HG03064 (cell line): Measurements from ENCODE around the gene GAS2L2.

ENCODE experiments used
- ATAC-seq: cut with Tn5 transposase; IDR thresholded peaks from one replicate; pipeline ENCODE4 v1.9.1; 2021; ENCODE audit warnings: low read depth; ENCODE audit not compliant: unreplicated experiment

The GAS2L2 gene

DNA sequence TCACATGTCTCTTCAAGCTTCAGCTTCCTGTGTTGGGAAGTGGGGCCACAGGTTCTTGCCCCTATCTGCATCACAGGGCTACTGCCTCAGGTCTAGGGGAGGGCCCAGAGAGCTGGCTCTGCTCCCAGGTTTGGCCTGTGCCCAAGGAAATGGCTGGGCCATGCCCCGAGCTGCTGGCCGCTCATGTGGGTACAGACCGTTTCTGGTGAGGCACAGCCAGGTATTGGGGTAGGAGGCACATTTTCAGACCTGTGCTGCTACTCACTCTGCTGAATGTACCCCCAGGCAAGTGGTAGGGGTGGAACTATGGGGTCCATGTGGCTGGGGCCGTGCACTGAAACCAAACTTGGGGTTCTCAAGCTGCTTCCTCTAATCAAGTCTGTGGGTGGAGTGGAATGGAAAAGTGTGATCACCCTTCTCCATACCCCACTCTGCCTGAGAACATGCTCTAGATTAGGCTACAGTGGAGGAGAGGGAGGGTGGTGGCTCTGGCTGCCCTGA lies 4.6 kb downstream of the GAS2L2 start:
- no peak for ATAC-seq

DNA sequence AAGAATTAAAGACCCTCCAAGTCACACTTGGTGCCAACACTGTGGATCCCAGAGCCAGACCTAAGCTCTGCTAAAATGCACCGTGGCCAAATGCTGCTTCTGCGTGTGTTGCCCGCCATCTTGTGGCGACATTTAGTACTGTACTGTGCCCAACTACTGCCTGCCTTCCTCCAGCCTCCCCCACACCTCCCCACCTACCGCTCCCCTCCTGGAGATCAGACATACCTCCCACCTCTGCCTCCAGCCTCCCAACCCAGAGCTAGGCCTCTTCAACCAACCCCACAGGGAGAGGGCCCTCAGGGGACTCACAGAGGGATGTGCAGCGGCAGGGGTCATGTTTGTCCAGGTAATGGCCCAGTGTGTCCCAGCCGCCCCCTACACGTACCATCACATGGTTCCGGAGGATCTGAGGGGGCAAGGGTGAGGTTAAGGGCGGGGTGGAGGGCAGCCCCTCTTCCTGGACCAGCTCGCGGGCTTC lies 5.5 kb downstream of the GAS2L2 start:
- no peak for ATAC-seq

DNA sequence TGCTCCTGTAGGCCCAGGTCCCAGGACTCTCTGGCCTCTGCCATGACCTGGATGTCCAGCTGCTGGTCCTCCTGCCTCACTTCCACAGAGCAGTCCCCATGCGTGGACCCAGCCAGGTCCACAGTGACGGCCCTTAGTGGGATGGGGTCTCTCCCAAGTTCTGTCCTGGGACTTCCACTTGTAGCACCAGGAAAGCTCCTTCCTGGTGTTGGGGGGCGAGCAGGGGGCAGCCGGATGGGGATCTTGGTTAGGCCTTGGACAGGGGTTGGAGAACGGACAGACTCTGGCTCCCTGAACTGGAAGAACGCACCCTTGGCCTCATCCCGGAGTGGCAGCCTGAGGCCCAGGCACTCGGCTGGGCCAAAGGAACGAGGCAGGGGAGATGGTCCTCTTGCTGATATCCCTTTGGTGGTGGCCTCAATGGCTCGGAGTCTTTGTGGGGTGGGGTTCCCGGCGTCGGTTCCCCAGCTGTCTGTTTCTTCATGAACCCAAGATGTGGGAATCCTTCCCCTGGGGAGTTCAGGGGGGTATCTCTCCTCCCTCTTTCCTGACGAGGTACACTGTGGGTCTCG lies 7.2 kb downstream of the GAS2L2 start:
- ATAC-seq: no peak

DNA sequence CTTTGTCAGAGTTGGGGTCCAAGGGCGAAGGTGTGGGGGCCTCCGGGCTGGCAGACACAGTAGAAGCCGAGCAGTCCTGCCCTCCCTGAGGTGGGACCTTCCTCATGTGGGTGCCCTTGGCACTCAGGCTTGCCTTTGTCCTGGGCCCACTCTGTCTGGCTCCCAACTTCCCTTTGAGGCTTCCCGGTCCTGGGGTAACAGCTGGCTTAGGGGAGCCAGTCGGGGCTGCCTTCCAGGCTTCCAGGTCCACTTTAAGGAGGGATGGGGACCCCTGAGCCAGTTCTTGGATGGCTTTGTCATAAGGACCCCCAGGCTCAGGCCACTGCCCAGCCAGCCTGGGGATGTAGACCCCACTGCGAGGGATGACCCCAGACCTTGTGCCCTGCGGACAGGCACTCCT lies 7.8 kb downstream of the GAS2L2 start:
- no peak for ATAC-seq

DNA sequence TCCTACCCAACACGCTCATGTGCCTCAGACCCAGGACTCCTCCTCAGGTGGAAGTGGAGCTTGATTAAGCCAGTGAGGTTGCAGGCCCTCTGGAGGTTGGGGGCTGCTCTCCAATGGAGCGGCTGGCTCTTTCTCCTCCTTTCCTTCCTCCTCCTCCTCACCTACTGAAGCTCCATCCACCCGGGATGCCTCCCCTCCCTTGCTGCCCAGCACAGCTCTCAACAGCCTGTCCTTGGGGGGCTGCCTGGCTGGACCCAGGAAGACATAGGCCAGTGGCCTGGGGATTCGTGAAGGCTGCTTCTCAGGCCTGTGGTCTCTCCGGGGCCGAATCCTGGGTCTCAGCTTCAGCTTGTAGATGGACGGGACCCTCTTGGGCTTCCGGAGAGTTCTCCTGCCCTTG lies 8.2 kb downstream of the GAS2L2 start:
- ATAC-seq: no peak

DNA sequence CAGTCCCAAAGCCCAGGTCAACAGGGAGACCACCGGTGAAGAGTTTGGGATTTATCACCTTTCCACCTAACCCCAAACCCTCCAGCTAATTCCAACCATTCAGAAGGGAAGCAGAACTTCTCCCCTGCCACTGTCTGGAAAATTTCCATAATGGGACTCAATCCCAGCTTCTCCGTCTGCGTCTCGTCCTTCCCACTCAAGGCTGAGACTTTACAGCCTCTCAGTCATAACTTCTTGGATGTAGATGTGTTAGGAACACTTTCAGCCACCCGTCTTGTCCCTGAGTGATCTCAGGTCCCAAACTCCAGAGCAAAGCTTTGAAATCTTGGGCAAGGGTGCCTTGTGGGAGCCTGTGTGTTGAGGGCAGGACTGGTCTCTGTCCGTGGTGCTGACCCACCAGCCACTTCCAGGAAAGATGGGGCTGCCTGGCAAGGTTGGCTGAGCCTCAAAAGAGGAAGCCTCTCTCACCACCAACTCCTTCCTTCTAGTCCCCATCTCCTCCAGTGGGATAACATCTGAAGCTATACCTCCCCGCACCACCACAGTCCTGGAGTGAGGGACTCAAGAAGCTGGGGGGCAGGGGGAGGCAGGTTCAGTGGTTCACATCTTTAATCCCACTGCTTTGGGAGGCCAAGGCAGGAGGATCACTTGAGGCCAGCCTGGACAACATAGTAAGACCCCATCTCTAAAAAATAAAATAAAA lies 9.3 kb downstream of the GAS2L2 start:
- ATAC-seq: no peak

DNA sequence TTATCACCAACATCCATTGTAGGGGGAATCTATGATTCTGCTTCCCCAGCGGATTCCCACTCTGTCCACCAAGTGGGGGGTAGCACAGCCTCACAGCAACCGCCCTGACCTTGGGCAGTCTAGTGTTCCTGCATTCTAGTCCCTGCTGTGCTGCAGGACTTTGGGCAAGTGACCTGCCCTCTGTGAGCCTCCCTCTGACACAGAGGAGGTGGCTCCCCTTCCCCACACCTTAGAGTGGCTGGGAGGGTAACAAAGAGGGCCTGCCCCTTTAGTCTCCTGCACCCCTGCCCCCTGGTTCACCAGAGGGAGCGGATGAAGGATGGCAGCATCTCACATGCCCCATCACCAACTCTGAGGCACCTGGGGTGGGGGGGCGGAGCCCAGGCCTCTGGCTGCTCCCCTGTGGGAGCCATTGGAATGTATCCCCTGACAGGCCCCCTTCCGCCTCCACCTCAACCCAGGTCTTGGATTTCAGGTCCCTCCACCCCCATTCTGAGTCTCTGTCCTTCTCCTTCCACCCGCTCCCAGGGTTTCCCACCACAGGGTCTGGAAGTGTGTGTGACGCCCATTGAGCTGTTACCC lies 10.1 kb downstream of the GAS2L2 start:
- ATAC-seq: no peak

DNA sequence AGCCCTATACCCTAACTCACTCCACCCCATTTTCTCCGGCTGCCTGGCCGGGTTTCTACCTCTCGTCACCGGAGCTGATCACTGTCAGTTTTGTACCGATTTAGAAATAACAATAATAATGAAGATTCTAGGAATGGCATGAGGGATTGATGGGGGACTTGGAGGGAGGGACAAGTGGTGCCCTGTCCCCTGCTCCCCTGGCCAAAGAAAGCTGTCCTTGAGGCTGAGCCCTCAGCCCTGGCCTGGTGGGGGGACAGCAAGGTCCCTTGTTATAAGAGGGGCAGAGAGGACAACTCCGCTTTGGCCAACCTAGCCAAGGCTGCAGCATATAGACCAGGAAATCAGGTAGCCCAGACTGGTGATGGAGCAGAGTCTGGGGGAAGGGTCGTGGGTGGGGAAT lies 10.5 kb downstream of the GAS2L2 start:
- ATAC-seq: no peak

DNA sequence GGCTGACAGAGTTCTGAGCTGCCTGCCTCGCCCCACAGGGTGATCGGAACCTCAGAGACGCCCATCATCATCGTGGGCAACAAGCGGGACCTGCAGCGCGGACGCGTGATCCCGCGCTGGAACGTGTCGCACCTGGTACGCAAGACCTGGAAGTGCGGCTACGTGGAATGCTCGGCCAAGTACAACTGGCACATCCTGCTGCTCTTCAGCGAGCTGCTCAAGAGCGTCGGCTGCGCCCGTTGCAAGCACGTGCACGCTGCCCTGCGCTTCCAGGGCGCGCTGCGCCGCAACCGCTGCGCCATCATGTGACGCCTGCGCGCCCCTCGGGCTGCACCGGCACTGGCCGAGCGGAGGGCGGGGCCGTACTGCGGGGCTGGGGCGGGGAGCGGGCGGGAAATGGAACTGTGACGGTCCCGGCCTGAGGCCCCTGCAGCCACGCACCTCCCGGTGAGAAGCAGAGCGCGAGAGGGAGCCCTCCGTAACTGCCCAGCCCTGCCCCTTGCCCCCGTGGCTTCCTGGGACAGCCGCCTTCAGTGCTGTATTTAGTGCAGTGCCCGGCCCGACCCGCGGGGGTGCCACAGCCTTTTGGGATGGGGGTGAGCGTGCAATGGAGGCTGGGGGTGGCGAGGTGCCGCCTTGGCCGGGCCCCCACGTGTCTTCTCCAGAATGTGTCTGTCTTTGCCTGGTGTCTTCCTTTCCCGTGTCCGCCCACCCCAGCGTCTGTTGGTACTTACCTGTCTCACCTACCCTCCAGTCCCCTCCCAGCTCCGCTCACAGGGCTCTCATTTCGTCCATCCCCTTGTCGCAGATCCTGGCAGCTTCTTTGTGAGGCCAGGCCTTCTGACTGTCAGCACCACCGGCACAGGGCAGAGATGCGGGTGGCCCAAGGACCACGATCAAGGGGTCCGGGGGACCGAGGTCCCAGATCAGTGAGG lies 11.8 kb downstream of the GAS2L2 start:
- ATAC-seq: no peak

DNA sequence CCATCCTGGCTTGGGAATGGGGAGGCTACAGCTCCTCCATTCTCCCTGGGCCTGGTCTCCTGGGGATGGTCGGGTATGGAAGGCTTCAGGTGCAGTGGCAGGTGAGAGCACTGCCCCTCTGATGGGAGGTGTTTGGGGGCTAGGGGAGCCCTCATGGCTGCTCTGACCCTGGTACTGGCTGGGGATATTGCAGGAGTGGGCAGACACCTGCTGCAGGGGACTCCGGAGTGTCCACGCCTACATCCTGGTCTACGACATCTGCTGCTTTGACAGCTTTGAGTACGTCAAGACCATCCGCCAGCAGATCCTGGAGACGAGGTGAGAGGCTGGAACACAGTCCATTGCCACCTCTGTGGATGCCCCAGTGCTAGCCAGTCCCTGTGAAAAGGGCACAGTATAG lies 12.8 kb downstream of the GAS2L2 start:
- no peak for ATAC-seq

DNA sequence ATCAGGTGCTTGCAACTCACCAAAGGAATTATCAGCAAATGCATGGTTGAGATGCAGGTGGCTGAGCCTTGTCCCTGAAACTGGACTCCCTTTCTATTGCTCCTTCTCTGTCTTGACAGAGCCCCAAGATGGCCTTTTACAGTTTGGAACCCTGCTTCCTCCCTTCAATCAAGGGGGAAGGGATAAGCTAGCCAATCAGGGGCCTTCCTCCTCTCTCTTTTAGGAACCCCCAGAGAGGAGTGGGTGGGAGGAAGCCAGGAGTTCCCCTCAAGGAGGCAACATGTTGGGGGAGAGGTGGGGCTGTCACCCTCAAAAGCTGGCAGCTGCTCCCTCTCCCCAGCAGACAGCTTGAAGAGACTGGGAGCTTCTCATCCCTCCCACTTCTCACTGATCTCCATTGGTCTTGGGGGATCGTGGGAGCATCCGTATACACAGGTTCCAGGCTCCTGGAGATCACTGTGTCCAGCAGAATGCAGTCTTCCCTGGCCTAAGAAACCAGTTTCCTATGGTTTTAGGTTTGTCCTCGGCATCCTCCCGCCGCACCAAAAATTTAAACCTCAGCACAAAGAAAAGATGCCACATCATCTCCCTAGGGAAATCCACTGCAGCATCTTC lies 14.4 kb downstream of the GAS2L2 start:
- no peak for ATAC-seq

DNA sequence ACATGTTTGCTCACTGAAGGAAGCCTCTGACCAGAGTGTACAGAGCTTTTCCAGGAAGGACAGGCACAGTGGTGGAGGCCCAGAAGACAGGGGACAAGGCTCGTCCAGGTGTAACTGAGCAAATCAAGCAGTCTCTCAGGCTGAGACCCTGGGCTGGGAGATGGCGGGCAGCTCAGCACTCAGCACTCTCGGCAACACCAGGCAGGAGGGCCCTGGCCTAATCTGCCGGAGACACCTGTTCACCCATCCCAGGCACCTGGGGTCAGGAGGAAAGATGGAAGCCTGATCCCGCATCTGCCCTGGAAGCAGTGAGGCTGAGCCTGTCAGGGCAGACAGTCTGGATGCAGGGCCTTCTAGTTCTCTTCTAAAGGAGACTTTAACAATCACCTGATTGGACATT lies 16.8 kb downstream of the GAS2L2 start:
- no peak for ATAC-seq

DNA sequence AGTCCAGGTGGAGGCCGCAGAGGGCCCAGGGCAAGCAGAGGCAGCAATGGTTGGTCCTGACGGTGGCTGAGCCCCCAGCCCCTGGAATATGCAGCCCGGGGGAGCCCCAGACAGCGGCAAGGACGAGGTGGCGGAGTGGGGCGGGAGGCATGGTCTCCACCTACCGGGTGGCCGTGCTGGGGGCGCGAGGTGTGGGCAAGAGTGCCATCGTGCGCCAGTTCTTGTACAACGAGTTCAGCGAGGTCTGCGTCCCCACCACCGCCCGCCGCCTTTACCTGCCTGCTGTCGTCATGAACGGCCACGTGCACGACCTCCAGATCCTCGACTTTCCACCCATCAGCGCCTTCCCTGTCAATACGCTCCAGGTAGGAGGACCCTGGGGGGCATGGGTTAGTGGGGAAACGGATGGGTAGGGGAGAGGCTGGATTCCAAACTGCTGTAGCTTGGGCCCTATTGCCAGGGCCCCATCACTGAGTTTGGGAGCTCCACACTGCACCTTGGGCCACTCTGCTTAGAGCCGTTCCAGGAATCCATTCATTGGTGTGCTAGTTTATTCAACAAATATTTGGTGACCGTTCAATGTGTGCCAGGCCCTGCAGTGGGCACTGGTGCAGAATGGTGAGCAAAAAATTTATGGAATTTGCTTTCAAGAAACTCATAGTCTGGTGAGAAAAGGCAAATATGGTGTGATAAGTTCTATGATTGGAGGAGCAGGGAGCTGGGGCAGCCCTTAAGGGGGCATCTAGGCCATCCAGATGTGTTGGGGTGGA lies 17.8 kb downstream of the GAS2L2 start:
- ATAC-seq: no peak

DNA sequence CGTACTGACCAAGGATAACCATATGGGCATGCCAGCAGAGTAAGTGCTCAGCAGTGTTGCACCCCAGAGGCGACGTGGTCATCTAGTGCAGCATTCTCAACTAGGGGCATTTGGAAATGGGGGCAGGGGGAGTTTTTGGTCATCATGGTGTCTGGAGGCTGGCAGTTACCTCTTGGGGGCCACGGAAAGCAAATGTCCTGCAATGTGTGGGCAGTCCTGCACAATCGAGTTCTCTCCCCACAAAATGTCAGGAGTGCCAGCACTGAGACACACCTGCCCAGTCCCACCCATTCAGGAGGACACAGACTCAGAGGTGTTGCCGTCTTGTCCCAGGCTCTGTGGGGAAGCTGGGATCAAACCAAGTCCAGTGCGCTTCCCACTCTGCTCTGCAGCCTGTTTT lies 18.6 kb downstream of the GAS2L2 start:
- ATAC-seq: no peak

DNA sequence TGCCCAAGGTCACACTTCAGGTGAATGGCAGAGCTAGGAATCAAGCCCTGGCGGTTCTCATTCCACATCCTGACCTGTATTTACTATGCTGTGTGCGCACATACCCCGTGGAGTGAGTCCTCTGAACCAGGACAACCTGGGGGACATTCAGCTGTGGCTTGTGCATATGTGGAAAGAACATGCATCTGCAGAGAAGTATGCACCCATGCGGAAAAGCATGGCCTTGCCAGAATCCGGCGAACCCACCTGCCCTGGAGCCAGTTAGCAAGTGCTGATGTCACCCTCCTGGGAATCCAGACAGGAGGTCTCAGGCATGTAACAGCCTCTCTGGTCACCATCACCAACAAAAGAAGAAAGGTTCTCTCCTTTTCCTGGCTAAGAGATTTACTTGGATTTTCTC lies 19.7 kb downstream of the GAS2L2 start:
- ATAC-seq: no peak

DNA sequence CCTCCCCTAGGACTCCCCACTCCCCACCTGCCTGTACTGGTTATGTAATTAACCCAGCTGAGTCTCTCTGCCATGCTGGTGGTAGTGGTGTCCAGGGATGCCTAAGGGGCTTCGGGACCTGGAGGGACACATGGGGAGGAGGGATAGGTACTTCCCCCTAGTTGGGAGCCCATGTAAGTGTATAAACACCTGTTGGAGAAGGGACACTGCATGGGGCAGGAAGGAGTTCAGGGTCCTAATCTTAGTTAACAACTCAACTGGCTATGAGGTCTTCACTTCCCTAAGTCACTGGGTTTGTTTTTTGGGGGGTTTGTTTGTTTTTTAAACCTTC lies 20.3 kb downstream of the GAS2L2 start:
- ATAC-seq: no peak

DNA sequence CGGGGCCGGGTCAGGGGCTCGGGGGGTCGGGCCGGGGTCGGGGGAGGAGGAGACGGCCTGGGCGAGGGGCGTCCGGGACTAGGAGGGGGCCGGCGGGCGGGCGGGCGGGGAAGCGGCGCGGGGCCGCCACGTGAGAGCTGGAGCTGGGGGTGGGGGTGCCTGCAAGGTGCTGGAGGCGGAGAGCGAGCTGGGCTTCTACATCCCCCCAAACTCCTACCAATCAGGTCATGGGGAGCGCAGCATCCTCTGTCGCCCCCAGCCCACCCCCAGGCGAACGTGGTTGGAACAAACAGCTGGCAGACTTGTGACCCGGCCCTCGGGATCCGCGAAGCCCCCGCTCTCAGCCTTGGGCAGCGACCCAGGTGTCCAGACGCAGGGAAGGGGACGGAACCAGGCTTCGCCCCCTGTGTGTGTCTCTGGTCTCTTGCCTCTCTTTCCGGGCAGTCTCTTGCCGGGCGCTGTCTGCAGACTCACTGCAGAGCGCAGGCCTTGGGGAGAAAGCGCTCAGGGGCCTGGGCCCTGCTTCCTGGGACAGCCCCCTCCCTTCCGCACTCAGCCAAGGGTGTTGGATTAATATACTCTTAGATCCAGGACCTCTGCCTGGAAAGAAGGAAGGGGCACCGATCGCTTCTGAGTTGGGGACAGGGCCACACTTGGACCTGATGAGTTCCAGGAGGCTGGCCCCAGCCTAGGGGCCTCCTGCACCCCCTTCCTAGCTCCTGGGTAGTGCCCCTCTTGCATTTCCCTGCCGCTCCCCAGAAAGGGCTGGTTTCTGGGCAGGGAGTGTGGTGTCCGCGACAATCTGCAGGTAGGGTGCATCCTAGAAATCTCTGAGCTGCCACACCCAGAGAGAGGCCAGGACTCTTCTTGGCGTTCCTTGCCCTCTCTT lies 20.9 kb downstream of the GAS2L2 start:
- no peak for ATAC-seq

DNA sequence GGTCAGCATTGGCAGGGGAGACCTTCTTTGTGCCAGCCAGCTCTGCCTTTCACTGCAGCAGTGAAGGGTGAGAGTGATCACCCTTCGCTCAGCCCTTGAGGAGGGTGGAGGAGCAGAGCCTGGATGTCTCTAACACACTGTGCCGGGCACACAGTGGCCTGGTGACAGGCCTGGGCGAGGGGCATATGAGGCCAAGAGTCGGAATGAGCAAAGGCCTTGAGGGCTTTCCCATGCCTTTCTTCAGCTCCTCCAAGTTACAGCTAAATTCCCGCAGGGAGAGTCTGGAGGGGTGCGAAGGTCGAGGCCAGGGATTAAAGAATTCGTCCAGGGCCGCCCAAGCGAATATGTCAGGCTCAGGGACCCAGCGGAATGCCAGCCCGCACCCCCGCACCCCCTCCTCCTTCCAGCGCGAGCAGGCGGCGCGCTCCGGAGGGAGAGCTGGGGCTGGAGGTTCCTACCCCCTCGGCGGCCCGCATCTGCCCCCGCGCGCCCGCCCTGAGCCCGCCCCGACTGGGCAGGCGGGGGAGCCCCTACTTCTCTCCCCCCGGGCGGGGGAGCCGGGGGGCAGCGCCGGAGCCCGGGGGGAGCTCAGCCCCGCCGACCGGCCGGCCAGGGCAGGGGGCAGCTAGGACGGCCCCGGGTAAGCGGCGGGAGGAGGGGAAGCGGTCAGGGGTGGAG lies 21.7 kb downstream of the GAS2L2 start, which contains the start of gene RASL10B:
Gene RASL10B, plus strand, starts transcription at position 401 of the 678 bp plus-strand sequence. CDS start 3,546 bp downstream, outside the sequence.
- ATAC-seq: no peak
